Left ventricle myocardium superior (tissue), 1 donor: ENCODE results near the gene GABRA4. TPM values are rescaled to one million over a fixed set of nuclear protein-coding genes. Genes with fewer than 3 reads are reported as not detected.

ENCODE experiments used
- ATAC-seq: fragments of 200-7000 bp; cut with Tn5 transposase; one replicate; pipeline ENCODE4 v1.9.1; 2020; ENCODE audit warnings: mild to moderate bottlenecking, moderate library complexity
- DNase-seq: peaks from one replicate; pipeline ENCODE4 v3.0.0-alpha.2; 2020
- intact Hi-C: fragments of 100-400 bp; cut with micrococcal nuclease; formaldehyde crosslinking; loops from one replicate; pipeline ENCODE4 v1.11.0; 2022
- long read RNA-seq: library from polyadenylated mRNA; unstranded; transcript quantifications from one replicate; pipeline ENCODE4 v2.0.0, GENCODE V29; 2021
- total RNA-seq: library from RNA; stranded (reverse); fragmentation: NEBNext Ultra II Directional; extraction: Animal tissue kit (Norgen Biotek cat#: 25700); gene quantifications from one replicate; pipeline ENCODE4 v1.2.1, GENCODE V29; 2021
- donor health status: DM: no; HTN: yes; CAD: no; lungs with severe emphysema.

GABRA4 gene
- 16.5 TPM for total RNA-seq
- long read RNA-seq, full-length matches to known transcripts = 3 of 8 reads
- long read RNA-seq, partial matches to known transcripts = 3 of 8 reads
- long read RNA-seq, other reads (novel, unspliced or antisense) = 2 of 8 reads

DNA sequence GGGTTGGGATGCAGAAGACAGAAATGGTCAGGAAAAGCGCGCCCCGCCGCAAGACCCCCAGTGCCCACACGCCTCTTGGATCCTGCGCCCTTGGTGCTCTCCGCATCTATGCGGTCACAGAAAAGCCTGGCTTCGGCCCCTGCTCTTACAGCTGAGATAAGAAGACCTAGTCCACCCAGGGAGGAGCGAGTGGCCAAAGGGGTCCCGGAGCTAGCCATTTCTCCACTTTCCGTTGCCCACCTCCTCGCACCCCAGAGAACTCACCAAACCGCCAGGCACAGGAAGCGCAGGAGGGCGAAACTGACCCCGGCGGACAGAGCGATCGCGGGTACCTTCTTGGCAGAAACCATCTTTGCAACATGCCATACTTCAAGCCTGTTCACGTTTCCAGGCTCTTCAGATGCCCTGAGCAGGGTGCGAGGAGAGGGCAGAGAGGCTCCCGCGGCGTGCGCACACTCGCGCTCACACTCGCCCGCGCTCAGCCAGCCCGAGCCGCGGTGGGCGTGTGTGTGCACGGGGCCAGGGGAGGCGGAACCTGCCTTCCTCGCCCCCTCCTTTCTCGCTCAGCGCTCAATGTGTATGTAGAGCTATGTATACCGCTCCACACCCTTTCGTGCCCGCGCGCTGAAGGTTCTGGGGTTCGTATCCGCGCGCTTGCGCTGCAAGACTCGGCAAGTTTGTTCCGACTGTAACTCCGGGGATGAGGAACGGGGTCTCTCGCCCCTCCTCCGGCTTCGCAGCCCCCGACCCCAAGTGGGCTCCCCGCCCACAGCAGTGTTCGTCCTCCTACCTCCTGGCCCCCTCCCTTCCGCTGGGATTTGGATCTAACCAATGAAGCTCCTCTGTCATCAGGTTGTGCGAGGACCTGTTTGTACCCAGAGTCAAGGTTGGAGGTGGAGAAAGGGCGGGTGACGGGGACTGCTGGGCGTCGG is at the start of gene GABRA4:
TSS of gene GABRA4 (minus strand) at position 507 of the 932 bp plus-strand sequence. CDS start at position 350, 157 bp downstream.
- ATAC-seq = peak; percentile 83
- intact Hi-C loops = no loop called here
- peak; percentile 42 for DNase-seq

DNA sequence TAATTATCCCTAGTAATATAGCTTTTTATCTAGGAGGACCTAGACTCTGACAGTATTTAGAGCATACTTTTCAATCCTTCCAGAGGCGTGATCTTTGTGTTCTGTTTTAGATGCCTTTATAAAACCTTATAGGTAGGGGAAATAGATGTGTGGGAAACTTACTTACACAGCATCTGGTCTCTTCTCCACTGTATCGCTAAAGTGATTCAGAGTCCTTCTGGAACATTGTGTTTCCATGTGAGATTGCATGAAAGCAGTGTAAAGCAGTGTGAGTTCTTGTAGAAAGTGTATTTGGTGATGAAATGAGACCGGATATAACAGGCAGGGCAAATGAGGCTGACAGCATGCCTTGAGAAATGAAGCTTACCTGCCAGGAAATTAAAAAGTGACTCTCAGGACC is 47.4 kb upstream of the GABRA4 start:
- DNase-seq (no peak), ATAC-seq (no peak)
- intact Hi-C loops = no loop called here

DNA sequence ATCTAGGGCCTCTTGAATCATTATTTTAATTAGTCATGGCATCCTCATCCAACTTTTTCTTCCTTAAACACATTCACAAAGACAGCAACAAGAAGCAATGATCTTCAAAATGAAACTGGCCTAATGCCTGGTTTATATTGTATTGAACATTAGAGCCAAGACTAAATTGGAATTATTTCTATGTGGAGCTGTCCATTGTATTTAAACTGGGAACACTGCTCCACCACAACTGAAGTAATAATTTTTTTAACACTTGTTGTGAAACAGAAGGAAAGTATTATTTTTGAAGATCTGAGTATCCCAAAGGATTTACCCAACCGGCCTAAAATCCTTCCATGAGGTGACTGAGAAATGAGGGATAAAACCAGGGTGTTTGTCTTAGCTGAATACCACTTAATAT is 44.9 kb upstream of the GABRA4 start:
- no peak for DNase-seq
- intact Hi-C loops = loop anchor here (10.0 kb wide), 1 partner anchor 193 kb away; no protein-coding TSS in a partner anchor
- ATAC-seq = no peak

DNA sequence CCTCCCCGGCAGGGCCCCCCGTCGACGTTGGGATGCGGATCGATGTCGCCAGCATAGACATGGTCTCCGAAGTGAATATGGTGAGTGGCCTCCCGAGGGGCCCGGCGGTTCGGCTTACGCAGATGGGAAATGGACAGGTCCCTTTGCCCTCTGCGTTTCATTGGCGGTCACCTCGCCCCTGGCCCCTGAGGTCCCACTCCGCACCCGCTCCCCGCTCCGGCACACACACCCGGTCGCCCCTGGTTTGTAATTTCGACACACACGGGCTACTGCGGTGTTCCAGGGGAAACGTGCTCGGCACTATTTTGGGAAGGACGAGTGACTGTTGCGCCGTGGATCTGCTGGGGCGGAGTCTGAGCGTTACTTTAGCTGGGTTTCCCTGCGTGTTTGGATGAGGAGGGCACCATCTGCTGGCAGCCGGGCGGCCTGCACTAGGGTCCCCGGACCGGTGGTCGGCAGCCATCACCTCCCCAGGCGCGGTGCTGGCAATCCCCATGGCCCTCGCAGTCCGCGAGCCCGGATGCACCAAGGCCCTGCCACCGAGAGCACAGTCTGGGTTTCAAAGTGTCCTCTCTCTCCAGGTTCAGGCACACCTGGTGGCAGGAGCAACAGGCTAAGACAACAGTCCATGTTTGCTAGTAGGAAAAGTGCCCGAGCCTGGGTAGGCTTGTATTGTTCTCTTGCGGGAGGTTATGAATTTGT is 39.2 kb upstream of the GABRA4 start:
- peak; percentile 96 for ATAC-seq
- DNase-seq = peak; percentile 80
- intact Hi-C loops = loop anchor here (10.0 kb wide), 1 partner anchor 188 kb away; no protein-coding TSS in a partner anchor

DNA sequence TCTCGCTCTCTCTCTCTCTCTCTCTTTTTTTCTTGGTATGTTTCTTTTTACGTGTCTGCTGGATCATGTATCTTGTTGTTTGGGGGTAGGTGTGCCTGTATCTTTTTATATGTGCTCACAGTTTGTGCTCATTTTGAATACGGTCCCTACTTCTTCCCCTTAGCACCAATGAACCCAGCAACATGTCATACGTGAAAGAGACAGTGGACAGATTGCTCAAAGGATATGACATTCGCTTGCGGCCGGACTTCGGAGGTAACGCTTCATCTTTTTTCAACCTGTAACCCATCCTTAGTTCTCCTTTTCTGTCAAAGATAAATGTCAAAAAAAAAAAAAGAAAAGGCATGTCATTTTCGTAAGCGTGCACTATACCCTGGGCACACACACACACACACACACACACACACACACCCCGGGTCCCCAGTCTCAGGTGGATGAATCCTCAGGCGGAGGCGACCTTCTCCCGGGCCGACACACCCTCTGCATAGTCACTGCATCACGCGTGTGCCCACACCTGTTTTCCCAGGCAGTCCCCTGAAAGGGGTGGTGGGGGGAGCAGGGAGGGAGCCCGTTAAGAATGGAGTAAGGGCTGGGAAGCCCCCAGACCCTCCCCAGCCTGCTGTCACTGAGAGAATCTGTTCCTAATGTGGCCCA is 38.5 kb upstream of the GABRA4 start:
- DNase-seq (no peak), ATAC-seq (peak; percentile 57)
- intact Hi-C loops = loop anchor here (10.0 kb wide), 1 partner anchor 187 kb away; no protein-coding TSS in a partner anchor

DNA sequence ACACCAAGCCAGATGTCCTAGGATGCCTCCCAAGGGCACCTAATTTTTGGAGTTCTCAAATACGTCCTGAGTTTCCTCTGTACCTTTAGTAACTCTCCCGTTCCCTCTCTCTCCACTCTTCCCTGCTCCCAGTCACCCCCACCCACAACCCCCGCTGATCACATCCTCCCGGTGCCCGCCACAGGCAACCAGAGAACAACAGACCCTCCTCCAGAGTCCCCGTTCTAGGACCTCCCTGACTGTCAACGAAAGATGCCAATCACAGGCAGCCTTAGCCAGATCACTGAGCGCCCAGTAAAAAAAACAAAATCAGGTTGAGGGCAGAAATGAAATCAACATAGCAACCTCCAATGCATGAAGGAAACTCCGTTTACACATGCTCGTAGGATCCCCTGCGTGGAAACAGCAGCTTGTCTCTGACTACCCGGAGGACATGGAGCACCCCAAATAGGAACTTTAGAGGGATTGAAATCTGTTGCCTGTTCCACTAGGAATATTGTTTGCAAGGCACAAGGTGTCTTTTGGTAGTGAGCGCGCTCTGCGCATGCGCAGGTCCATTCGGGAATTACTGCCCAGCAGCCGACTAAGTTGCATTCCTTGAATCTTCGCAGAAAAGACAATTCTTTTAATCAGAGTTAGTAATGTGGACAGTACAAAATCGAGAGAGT is 37.8 kb upstream of the GABRA4 start, which contains the start of gene GABRB1:
TSS of gene GABRB1 (plus strand) at position 557 of the 668 bp plus-strand sequence.
- ATAC-seq (peak; percentile 59), DNase-seq (peak; percentile 76)
- intact Hi-C loops = loop anchor here (10.0 kb wide), 1 partner anchor 186 kb away; no protein-coding TSS in a partner anchor

DNA sequence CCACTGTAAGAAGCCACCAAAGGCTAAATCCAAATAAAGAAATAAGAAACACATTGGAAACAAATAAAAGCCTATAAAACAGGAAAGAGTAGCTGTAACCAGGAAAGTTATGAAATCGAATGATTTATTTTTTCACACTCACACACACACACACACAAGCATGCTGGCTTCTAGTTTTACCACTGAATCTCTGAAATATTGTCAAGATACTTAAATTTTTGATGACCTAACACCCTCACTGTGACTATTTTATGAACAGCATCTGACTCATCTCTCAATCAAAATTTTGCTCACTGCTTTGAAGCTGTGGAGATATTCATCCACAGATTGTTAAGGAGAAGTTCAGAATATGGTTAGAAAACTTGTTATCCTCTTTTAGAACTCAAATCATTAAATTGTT is 24.1 kb upstream of the GABRA4 start:
- DNase-seq = no peak
- ATAC-seq = no peak
- intact Hi-C loops = no loop called here

DNA sequence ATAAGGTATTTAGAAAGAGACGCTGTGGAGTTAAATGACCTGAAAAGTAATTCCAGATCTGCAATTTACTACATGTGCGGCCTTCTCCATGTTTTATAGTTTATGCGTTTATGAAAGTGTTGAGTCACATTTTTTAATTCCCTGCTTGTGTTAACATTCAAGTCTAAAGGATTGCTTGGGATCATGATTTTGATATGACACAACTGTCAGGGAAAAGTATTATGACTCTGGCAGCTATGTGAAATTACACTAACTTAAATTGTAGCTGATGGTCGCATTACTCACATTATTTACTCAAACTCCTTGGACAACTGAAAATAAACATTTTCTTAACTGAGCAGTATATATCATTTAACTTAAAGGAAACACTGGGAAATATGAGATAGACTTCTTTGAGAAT is 23.7 kb upstream of the GABRA4 start:
- DNase-seq (no peak), ATAC-seq (no peak)
- intact Hi-C loops = no loop called here

DNA sequence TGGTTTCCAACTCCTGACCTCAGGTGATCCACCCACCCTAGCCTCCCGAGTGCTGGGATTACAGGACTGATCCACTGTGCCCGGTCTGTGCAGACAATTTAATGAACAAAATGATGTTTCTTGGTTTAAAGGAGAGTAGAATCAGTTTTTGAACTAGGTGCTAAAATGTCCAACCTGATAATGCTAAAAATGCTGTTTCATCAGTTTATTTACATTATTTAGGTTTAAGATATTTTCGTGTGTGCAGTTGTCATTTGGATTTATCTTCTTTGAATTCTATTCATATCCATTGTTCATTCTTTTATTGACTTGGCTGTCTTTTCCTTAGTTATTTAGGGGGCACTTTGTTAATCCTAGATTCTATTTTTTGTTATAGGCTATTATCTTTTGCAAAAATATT is 20.0 kb upstream of the GABRA4 start:
- no peak for DNase-seq
- intact Hi-C loops = no loop called here
- ATAC-seq = no peak

DNA sequence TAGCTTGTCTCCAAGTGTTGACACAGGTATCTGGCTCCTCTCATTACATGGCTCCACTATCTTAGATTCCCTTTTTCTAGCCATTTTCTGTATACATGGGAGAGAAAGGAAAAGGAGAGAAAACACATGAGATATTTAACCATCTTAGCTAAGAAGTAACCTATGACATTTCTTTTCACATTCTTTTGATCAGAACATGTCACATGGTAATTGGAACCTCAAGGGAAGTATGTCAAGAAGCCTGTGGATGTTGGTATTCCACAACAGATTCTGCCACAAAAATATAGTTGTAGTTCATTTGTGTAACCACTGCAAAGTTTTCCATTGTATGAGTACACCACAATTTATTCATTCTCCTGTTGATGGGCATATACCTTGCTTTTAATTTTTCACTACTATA is 19.3 kb upstream of the GABRA4 start:
- intact Hi-C loops = no loop called here
- DNase-seq (no peak), ATAC-seq (no peak)

DNA sequence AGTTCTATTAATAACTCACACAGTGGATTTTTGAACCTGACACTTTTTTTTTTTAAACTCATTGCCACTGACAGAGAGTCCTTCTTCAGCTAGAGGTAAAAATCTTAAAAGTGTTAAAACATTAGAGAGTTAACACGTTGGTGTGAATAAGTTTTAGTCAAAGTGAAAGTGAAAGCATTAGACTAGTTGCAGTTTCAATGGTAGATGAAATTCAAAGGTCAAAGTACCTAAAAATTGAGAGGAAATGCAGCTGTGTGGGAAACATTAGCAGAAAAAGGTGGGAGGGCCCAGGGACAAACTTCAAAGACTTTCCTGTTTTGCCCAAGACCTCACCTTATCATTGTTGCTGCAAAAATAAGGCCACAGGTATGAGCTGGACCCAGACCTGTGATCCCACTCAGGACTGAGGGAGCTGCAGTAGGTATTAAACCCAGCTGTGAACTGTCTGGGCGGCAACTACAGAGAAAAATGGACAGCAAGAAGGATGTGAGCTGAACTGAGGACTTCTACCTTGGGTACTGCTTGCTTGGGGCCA is 17.6 kb upstream of the GABRA4 start:
- ATAC-seq (peak; percentile 31), DNase-seq (no peak)
- intact Hi-C loops = no loop called here

DNA sequence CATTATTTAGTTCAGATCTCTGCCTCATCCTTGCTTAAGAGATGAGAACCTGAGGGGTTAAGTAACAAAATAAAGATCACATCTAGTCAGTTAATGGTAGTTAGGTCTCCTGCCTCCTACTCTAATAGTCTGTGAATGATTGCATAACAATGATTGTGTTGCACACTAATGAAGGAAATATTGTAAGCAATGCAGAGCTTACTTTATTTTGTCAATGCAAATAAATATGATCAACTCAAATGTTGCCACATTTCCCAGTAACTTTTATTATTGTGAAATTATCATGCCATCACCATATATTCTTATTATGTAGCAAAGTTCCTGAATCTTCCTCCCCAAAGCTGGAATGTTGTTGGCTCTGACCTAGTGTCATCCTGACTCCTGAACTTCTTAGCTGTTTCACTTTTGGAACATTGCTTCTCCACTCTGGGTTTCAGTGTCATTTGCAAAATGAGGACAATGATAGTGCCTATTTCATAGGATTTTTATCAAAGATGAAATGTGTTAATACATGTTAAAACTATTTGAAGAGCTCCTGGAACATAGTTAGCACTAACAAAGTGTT is 17.0 kb upstream of the GABRA4 start:
- ATAC-seq (peak; percentile 27), DNase-seq (no peak)
- intact Hi-C loops = no loop called here

DNA sequence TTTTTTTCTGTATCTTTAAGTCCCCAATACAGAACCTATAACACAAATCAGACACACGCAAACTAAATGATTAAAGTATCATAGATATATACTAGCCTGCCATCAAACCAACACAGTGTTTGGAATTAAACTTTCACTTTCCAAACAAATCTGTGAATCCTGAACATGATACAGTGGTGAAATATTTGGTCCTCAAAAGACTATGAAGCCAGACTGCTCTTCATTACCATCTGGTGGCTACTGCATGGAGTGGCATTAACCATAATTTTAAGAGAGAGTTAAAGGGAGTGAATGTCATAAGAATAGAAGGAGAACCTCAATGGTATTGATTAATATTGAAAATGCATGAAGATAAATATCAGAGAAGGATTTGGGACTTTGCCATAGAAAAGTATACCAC is 9.2 kb upstream of the GABRA4 start:
- peak; percentile 55 for ATAC-seq
- DNase-seq = no peak
- intact Hi-C loops = loop anchor here (10.0 kb wide), 1 partner anchor 68 kb away; no protein-coding TSS in a partner anchor

DNA sequence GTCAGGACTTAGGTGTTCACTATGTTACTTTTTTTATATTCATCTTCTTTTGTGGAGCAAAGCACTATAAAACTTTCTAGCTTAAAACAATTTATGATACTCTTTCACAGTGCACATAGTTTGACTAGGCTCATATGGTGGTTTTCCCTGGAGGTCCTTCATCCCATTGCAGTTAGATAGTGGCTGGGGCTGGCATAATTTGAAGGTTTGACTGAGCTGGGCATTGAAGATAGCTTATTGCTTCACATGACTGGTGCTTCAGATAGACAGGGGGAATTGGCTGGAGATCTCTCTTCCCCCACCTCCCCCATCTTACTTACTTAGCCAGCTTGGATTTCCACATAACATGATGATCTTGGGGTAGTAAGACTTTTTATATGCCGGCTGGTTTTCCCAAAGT is 7.0 kb upstream of the GABRA4 start:
- ATAC-seq (peak; percentile 57), DNase-seq (no peak)
- intact Hi-C loops = loop anchor here (10.0 kb wide), 1 partner anchor 66 kb away; no protein-coding TSS in a partner anchor

DNA sequence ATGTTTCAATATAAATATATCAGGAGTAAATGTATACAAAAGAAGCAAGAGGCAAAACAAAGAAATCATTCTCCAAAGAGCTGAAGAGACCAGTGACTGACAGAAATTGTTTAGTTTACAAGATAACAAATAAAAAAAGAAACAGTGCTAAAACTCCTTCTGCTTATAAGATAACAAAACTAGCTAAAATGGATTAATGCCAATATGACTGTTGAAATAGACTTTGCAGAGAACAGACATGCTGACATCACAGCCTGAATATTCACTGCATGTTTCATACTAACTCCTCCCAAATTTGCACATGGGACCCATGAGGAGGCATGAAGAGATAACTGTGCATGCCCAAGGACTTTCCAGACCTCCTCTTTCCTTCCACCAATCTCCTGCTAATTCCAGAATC is 6.2 kb upstream of the GABRA4 start:
- peak; percentile 69 for ATAC-seq
- intact Hi-C loops = no loop called here
- DNase-seq = no peak

DNA sequence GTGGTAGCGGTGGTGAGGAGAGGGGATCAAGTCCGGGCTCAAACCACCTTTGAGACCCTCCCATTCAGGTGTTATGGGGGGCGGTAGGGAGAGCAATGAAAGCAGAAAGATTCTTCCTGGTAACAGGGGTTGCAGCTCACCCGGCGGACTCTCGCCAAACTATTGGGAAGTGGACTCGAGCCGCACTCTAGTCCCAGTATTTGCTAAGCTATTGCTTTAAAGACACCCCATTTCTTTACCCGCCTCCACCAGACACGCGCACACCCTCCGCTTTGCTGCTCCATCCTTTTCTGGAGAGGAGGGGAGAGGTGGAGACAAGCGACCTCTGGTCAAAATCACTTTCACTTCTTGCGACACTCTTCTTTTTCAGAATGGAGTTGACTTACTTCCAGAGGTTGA is 625 bp upstream of the GABRA4 start:
- ATAC-seq (peak; percentile 87), DNase-seq (peak; percentile 38)
- intact Hi-C loops = no loop called here

DNA sequence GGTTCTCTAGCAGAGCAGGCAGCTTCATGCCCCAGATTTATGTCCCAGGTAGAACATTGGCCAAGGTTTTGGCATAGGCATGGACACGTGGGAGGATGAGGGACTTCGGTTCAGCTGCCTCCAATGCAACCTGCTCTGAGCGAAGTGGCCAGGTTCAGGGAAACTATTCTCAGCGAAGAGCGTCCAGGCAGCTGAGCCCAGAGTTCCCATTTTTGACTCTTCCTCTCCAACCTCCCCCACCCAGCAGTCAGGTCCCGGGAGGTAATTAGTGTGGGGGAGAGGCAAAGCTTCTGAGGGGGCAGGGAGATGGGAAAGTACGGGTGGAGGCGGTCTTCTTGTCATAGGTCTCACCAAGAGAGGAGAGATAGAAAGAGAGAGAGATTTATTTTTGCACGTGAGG is 1.0 kb downstream of the GABRA4 start:
- ATAC-seq (peak; percentile 22), DNase-seq (no peak)
- intact Hi-C loops = no loop called here
